ENCODE data around the gene UGGT2.
"Not testable (repeated sequence)": the region's sequence is repeated elsewhere in the genome, so short reads cannot be mapped to it uniquely, and the experiment has no call there.

The UGGT2 gene

DNA sequence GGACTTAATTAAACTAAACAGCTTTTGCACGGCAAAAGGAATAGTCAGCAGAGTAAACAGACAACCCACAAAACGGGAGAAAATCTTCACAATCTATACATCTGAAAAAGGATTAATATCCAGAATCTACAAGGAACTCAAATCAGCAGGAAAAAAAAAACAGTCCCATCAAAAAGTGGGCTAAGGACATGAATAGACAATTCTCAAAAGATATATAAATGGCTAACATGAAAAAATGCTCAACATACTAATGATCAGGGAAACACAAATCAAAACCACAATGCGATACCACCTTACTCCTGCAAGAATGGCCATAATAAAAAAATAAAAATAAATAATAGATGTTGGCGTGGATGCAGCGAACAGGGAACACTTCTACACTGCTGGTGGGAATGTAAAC, 1.7 kb downstream of the UGGT2 start:
- DNase-seq, result not testable (repeated sequence)

DNA sequence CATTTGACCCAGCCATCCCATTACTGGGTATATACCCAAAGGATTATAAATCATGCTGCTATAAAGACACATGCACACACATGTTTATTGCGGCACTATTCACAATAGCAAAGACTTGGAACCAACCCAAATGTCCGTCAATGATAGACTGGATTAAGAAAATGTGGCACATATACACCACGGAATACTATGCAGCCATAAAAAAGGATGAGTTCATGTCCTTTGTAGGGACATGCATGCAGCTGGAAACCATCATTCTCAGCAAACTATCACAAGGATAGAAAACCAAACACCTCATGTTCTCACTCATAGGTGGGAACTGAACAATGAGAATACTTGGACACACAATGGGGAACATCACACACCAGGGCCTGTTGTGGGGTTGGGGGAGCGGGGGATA, 2.2 kb downstream of the UGGT2 start:
- not testable (repeated sequence) for DNase-seq

DNA sequence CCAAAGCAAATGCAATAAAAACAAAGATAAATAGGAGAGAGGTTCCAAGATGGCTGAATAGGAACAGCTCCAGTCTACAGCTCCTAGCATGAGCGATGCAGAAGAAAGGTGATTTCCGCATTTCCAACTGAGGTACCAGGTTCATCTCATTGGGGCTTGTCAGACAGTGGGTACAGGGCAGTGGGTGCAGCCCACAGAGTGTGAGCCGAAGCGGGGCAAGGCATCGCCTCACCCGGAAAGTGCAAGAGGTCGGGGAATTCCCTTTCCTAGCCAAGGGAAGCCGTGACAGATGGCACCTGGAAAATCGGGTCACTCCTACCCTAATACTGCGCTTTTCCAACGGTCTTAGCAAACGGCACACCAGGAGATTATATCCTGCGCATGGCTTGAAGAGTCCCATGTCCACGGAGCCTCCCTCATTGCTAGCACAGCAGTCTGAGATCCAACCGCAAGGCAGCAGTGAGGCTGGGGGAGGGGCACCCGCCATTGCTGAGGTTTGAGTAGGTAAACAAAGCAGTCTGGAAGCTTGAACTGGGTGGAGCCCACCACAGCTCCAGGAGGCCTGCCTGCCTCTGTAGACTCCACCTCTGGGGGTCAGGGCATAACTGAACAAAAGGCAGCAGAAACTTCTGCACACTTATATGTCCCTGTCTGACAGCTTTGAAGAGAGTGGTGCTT, 6.6 kb downstream of the UGGT2 start:
- DNase-seq, result not testable (repeated sequence)

DNA sequence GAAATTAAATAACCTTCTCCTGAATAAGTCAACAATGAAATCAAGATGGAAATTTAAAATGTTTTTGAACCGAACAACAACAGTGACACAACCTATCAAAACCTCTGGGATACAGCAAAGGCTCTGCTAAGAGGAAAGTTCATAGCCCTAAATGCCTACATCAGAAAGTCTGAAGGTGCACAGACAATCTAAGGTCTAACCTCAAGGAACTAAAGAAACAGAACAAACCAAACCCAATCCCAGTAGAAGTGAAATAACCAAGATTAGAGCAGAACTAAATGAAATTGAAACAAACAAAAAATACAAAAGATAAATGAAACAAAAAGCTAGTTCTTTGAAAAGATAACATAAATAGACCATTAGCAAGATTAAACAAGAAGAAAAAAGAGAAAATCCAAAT, 9.0 kb downstream of the UGGT2 start:
- DNase-seq, result no peak

DNA sequence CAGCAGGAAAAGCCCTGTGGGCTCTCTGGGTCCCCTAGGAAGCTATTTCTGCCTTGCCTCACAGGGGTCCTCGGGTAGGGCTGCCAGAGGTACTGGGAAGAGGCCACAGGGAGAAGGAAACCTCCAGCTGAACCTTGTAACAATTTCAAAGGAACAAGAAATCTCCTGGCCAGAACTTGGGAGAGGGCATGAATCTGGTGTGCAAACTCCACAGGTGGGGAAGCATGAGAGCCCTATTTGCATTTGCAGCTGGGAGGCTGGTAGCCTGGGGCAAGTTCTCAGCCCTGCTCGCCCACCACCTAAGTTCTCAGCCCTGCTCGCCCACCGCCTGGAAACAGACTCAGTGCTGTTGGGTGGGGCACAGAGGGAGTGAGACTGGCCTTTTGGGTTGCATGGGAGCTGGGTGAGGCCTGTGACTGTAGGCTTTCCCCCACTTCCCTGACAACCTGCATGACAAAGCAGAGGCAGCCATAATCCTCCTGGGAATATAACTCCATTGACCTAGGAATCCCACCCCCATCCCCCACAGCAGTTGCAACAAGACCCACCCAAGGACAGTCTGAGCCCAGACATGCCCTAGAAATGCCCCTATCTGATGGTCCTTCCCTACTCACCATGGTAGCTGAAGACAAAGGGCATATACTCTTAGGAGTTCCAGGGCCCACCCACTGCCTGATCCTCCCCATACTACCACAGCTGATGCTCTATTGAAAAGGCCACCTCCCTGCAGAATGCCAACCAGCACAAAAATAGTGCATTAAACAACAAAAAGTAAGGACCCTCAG, 11.7 kb downstream of the UGGT2 start:
- no peak for DNase-seq

DNA sequence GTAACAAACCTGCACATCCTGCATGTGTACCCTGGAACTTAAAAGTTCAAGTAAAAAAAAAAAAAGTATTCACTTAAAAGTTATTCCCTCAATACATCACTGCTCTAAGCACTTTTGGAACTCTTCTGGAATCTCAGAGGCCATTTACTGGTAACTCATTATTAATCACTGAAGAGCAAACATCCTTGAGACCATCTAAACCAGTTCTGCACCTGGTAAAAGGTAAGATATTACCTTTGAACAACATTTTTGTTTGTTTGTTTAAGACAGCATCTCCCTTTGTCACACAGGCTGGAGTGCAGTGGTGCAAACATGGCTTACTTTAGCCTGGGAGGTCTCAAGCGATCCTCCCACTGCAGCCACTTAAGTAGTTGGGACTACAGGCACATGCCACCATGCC, 16.7 kb downstream of the UGGT2 start:
- no peak for DNase-seq

DNA sequence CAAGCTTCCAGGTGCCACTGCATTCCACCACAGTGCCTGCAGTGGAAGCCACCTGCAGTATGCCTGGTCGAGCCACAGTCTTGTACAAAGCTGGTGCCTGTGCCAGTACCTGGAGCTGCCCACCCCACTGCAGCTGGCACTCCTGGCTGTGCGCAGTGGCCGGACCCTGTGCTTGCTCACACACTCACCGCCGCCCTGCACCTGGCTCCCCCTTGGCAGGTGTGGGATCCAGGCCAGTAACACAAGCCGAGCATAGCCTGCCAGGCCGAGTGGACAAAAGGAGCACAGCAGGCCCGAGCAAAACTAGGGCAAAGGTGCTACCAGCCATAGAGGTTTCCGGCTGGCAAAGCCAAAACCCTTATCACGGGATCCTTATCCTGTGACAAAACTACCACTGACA, 18.5 kb downstream of the UGGT2 start:
- DNase-seq, result no peak

DNA sequence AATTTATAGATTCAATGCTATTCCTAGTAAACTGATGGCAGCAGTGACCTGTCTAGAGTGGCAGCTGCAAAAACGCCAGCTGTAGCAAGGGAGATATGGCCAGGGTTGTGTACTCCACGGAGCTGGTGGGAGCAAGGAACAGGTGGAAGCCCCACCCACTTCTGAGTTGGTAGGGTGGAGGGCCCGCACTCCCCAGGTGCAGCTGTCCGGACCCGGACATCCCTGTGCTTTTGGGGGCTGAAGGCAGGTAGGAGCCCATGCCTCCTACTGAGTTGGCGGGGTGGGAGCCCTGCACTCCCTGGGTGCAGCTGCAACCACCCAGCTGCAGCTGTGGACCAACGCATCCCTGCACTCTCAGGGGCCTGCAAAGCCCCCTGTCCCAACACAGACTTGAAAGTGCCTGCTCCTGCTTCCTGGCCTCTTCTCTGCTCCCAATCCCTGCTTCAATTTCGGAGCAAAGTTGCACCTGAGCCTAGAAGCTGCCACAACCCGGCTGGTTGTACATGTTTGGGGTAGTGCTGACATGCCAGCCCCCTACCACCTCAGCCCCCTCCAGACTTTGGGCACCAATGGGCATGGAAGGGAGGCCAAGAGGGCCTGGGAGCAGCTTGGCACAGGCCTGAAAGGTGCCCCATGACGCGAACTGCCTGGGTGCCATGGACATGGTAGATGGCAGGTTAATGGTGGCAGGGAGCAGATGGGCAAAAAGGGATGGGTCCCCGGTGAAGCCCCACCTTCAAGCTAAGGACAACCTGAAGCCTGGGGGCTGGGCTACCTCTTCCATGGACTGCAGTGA, 19.8 kb downstream of the UGGT2 start:
- DNase-seq, result no peak

DNA sequence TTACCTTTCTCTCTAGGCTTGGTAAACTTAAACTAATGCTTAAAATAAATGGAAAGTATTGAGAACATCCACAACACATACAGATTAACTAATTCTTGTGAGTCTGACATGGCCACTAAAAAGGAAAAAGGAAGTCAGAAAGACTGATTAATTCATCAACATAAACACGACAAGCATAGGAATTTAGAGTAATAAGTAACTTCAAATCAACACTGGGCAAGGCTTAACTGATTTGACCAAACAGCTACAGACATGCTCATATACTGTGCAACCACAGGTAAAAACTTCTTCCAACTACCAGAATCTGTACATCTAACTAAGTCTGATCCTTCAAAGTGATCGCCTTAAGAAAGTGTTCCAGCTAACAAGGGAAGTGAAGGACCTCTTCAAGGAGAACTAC, 20.5 kb downstream of the UGGT2 start:
- no peak for DNase-seq

DNA sequence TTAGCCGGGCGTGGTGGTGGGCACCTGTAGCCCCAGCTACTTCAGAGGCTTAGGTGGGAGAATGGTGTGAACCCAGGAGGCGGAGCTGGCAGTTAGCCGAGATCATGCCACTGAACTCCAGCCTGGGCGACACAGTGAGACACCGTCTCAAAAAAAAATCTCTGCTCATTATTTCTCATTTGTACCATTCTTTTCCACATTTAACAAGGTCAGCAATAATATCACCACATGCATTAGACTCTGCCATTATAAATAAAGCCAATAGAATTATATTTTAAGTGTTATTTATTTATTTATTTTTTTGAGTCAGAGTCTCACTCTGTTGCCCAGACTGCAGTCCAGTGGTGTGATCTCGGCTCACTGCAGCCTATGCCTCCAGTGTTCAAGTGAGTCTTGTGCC, 24.2 kb downstream of the UGGT2 start:
- no peak for DNase-seq

DNA sequence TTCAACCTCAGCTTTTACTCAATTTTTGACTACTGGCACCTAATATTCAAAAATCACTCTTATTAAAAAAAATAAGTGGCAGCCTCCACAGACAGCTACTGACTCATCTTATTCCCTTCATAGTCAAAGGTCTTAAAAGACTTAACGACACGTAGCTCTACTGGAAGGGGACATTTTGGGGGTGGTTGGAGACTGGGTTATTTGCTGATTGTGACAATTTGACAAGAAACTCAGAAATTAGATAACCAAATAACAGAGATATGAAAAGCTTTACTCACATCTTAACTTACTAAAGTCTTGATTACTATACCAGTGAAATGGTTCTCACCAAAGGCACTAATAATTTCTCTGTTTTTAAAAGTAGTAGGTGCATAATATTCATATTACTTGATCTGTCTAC, 25.7 kb downstream of the UGGT2 start:
- DNase-seq, result no peak

DNA sequence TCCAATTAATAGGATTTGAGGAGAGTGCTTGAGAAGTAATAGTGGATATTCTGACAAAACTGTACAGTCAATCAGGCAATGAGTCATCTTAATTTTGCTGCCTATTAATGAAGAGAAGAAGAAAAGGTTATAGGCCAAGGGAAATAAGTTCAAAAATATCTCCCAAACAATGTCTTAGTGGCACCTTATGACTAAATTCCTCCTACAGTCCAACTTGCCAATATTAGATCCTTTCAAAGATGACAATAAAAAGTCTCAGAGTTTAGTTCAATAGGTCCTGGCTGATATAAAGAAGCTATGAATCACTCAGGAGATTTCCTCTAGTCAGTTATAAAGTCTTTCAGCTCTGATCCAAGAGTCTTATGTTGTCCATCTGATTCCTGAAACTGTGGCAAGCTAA, 27.9 kb downstream of the UGGT2 start:
- DNase-seq, result no peak

DNA sequence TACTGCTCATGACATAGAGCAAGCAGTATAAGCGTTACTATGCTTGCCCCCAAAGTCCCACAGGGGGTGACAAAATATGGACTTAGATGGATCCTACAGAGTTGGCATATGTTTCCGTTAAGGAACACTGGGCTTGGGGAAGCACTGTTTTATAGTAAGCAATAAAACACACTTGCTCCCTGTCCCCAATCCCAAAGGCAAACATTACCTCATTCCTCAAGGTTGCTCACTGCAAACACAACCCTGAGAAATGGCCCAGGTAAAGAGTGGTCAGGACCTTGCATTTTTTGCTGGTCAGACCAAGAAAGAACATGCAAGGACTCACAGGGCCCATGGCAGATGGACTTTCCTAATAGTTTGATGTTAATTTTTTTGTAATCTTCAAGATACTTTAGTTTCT, 32.3 kb downstream of the UGGT2 start:
- DNase-seq, result no peak

DNA sequence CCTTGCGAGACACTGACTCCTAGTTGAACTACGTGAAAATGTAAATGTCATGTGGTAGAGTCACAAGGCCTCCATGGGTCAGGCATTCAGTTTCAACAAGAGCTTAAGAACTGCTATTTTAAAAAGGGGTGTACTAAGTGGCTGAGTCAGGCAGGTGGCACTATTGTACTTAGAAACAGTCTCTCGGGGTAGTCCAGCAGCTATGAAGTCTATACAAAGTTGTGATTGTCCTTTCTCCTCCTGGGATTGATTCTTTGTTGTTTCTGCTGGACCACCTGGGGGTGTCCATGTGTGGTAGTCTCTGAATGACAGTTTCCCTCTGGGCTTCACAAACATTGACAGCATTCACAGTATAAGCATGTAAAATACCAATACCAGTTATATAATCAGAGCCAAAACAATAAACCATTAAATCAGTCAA, 33.0 kb downstream of the UGGT2 start:
- no peak for DNase-seq

DNA sequence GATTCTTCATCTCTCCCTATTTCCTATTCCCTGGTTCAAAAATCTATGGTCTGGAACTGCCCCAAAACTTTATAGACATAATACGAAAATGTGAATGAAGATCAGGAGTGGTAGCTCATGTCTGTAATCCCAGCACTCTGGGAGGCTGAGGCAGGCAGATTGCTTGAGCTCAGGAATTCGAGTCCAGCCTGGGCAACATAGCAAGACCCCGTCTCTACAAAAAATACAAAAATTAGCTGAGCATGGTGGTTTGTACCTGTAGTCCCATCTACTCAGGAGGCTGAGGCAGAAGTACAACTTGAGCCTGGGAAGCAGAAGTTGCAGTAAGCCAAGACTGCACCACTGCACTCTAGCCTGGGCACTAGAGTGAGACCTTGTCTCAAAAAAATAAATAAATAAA, 35.1 kb downstream of the UGGT2 start:
- no peak for DNase-seq

DNA sequence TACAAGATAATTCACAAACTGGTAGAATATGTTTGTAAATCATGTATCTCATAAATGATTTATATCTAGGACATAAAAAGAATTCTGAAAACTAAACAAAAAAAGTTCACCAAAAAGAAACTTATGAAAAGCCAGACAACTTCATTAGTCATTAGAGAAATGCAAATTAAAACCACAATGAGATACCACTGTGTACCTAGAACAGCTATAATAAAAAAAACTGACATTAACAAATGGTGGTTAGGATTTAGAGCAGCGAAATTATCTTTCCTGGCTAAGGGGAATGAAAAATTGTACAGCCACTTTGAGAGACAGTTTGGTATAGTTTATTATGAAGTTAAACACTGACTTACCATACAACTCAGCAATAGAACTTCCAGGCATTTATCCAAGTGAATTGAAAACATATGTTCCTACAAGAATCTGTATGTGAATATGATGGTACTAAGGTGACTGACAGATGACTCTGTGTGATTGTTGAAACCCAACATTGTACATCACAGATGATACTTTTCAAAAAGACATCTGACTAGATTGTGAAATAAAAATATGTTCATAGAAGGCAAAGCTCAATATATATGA, 41.8 kb downstream of the UGGT2 start:
- no peak for DNase-seq

DNA sequence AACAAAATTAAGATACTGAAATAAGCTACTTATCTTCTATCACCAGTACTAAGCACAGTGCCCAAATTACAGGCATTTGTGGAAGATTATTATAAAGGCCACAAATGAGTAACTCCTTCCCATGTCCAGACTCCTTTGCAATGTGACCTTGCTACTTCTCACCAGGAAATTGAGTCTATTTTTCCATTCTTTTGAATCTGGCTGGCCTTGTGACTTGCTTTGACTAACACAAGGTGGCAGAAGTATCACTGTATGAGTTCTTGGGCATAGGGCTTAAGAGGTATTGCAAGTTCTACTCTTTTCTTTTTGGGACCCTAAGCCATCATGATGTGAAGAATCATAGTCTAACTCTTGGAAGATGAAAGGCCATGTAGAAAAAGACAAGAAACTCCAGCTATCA, 49.9 kb downstream of the UGGT2 start:
- DNase-seq, result no peak

DNA sequence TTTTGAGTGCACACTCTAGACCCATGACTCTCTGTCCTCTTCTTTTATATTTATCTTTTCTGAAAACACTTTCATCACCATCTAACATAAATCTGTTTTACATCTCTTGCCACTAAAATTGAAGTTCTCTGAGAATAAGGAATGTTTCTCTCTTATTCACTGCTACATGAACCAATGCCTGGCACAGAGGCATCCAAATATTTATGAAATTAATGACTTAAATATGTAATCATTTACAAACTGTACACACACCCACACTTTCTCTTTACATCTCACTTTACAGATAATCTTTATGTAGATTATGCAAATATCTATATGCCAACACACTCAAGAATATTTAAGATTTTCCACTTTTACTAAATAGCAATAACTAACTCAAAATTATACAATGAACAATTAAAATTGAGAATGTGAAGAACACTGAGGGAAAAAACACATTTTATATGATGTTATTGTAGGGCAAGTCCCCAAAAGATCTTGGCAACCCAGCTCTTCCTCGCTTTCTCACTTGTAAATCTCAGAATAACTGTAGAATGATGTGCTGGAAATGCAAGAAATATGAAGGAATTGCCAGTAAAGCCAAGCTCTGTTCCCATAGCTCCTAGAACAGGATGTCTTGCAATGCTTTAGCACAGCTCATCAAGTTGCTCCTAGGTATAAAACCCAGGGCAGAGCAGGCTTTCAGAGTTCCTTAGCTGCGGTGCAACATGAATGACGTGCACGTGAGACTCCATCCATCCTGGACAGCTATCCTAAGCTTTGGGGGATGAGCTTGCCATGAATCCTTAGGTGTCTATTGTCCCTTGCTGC, 50.7 kb downstream of the UGGT2 start:
- DNase-seq, result no peak

DNA sequence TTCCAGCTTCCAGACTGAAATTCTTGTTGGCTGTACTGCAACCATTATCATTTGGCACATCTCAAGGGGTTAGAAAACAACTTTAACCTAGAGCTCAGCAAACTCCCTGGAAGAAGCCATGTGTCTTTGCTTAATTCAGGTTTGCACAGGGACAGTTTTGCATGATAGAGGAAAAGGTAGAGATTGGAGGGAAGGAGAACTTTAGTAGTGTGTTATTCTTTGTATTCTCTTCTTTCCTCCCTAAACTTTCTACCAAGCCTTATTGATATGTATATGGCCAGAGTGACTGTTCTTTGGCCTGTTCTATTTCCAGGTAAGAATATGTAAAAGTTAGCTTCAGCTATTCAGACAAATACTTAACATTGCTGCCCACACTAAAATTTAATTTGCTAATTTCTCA, 53.1 kb downstream of the UGGT2 start:
- DNase-seq, result no peak

DNA sequence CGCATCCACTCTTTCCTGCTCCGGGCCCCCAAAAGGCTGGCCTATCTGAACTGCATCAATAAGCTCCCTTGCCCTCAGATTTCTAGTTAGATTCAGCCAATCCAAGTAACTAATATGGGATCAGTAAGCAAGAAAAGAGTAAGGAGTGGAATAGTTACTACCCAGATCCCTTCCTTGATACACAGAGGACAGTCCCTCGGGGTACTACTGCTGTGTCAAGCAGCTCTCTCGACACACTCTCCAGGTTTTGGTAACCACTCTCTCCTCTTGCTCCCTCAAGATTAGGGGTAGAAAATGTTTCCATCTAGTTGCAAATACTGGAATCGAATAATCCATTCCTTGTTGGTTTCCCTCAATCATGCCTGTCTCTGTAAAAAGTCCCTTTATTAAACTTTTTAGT, 65.4 kb downstream of the UGGT2 start:
- no peak for DNase-seq

DNA sequence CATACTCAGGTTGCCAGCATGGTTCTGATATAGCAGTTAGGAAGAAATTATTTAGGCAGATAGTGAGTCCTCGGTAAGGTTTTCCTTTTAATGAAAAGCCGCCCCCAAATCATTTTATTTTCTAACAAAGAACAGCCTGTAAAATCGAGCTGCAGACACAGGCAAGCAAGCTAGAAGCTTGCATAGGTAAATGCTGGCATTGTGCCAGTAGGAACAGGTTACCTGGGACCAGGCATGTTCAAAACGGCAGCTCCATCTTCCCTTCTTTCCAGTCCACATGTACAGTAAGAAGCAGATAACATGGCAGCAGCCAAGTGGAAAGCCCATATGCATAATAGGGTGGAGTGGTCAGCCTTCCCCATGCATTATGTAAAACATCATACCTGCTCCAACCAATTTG, 71.1 kb downstream of the UGGT2 start:
- DNase-seq, result no peak

DNA sequence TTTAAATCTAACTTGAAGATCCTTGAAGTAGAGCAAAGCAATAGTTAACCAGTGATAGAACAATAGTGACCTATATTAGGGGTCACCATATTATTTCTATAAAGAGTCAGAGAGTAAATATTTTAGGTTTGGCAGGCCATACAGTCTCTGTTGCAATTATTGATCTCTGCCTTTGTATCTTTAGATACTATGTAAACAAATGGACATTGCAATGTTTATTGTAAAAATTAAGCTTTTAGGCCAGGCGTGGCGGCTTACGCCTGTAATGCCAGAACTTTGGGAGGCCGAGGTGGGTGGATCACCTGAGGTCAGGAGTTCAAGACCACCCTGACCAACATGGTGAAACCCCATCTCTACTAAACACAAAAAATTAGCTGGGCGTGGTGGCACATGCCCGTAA, 80.5 kb downstream of the UGGT2 start:
- not testable (repeated sequence) for DNase-seq

DNA sequence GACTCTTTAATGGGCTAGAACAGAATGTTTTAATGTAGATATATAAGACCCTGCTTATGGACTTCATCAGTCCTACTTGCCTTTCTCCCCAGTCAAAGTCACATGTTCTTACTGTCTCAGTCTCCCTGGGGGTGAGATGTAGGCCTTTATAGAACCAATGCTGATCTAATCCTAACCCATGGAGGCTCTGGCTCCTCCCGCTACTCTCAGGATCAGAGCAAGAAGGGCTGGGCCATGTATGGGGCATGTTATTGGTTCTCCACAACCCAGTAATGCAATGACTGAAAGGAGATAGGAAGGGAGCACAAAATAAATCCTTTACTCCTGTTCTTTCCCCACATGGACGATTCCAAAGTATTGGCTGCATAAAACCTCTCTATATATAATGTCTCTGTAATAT, 82.3 kb downstream of the UGGT2 start:
- no peak for DNase-seq

Measured in activated naive CD4-positive, alpha-beta T cell treated with Interleukin-2 at 50 U/mL for 16 hours (primary cell).